AG09319 (cell line): Measurements from ENCODE around the gene PTPRT.

Experiments
- DNase-seq: peaks from one replicate; pipeline ENCODE4 v3.0.0-alpha.2; 2010; ENCODE audit warnings: low read depth; ENCODE audit errors: extremely low read depth
- CTCF ChIP-seq: IDR thresholded peaks from 2 replicates; pipeline ENCODE4 v1.5.1; 2011; ENCODE audit warnings: low read depth, mild to moderate bottlenecking, inconsistent platforms, low read length, moderate library complexity

PTPRT gene

DNA sequence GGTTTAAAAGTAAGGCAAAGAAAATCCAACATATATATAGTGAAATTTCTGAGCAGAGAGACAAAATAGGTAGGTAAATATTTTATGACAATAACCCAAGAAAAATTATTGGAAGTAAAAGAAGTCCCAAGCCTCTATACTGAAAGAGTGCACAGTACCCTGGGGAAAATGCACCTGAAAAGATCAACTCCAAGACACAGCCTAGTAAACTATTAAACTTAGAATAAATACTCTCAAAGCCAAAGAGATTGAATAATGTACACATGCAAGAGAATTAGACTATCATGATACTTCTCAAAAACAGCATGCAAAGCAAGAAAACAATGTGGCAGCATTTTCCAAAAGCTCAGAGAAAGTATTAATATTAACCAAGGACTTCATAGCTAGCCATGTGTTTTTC, 894.7 kb downstream of the PTPRT start:
- TF ChIP-seq CTCF: no peak
- no peak for DNase-seq

DNA sequence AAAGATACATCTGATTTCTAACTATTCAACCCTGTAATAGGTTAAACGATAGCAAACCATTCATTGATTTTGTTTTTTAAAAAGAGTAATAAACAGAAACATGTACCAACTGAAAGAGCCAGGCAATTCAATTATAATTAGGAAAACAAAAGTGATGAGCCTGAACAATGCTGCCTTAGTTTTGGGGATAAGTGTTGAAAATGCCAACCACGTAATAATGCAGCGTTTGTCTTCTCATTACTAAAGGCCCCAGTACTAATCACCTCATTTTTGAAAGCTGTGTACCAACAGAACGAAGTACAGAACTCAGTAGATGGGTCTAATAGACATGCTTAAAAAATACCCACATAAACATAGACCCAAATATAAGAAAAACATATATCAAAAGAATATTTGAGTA, 907.9 kb downstream of the PTPRT start:
- TF ChIP-seq CTCF: no peak
- DNase-seq: no peak

GRCh38 chr20:42276718-42277602, 912.7 kb downstream of the PTPRT start:
- no peak for TF ChIP-seq CTCF
- no peak for DNase-seq

- no peak for DNase-seq
- no peak for TF ChIP-seq CTCF
These were observed 914.7 kb downstream of the PTPRT start for GRCh38 chr20:42274986-42275385.

DNA sequence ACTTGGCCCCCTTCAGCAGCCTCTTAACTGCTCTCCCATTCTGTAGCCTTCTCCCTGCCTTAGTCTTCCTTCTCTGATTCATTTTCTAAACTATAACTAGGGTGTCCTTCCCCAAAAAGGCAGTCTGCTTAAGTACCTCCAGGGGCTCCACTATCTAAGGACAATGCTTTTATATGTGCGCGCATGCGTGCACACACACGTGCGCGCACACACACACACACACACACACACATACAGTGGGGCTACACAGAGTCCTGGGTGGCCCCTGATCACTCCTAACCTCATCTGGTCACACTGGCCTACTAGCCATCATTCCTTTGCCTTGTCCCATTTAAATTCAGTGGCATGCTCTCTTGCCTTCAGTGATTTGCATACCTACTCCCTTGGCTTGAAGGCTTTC, 917.2 kb downstream of the PTPRT start:
- no peak for DNase-seq
- TF ChIP-seq CTCF: no peak

DNA sequence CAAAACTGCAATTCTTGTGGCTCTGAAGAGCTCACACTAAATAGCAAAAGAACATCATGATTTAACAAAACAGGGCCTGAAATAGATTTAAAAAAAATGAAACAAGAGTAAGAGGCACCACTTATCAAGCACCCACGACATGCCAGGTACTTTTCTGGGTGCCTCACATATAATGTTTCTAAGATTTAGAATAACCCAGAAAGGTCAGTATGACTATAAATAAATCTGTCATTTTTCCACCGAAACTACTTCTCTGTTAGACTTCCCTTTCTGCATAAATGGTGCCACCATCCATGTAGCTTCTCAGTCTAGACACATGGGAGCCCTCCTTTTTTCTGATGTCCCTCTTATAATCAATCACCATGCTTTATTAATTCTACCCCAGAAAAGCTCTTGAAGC, 919.2 kb downstream of the PTPRT start:
- TF ChIP-seq CTCF: no peak
- no peak for DNase-seq

- DNase-seq: no peak
- TF ChIP-seq CTCF: no peak
These were observed 921.8 kb downstream of the PTPRT start for GRCh38 chr20:42267793-42268384.
